Measurements from ENCODE around the gene GPATCH8.

DNA sequence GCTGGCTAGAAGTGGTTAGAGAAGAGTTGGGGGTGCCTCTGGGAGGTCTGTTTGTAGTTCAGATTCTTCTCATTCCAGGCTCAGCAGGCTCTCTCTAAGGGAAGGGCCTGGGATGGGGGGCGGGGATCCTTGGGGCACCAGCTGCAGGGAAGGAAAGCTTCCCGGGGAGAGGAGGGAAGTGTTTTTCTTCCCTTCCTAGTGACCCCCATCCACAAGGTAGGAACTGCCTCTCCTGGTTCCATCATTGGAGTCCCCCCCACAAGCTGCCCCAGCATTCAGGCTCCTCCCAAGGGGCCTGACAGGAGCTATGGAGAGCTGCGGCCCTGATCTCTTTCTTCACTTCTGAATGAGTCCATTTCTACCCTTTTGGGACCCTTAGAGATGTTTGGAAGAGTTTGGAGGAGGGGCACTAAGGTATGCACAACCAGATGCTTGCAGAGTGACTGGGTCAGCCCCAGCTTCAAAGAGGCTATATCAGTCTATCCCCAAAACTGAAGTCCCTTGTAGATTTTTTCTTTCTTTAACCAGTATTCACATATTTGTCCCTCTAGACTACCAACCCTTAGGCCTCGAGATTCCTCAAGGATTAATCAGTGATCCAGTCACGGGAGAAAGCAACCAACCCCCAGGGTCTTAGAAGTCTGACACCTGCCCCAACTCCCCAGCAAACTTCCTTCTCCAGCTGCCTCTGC lies 40.2 kb upstream of the GPATCH8 start:
- TF ChIP-seq MXI1 (conservative IDR thresholded peaks at IDR 0.05; ENCODE audit: poor library complexity, severe bottlenecking) (no peak), EZH2 (IDR thresholded peaks at IDR 0.05; ENCODE audit: borderline replicate concordance, insufficient read depth, low read length, poor library complexity, severe bottlenecking) (no peak), EP300 (conservative IDR thresholded peaks at IDR 0.05; ENCODE audit: poor library complexity, severe bottlenecking) (no peak), POLR2AphosphoS5 (IDR thresholded peaks at IDR 0.05) (no peak), RAD21 (conservative IDR thresholded peaks at IDR 0.05) (no peak), TAF1 (IDR thresholded peaks at IDR 0.05; ENCODE audit: low read depth) (no peak), SMC3 (conservative IDR thresholded peaks at IDR 0.05; ENCODE audit: poor library complexity) (no peak)
- TF ChIP-seq, protein P1, sequence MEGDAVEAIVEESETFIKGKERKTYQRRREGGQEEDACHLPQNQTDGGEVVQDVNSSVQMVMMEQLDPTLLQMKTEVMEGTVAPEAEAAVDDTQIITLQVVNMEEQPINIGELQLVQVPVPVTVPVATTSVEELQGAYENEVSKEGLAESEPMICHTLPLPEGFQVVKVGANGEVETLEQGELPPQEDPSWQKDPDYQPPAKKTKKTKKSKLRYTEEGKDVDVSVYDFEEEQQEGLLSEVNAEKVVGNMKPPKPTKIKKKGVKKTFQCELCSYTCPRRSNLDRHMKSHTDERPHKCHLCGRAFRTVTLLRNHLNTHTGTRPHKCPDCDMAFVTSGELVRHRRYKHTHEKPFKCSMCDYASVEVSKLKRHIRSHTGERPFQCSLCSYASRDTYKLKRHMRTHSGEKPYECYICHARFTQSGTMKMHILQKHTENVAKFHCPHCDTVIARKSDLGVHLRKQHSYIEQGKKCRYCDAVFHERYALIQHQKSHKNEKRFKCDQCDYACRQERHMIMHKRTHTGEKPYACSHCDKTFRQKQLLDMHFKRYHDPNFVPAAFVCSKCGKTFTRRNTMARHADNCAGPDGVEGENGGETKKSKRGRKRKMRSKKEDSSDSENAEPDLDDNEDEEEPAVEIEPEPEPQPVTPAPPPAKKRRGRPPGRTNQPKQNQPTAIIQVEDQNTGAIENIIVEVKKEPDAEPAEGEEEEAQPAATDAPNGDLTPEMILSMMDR (IDR thresholded peaks at IDR 0.05; ENCODE audit: poor library complexity, severe bottlenecking) = no peak
- TF ChIP-seq, protein P2, sequence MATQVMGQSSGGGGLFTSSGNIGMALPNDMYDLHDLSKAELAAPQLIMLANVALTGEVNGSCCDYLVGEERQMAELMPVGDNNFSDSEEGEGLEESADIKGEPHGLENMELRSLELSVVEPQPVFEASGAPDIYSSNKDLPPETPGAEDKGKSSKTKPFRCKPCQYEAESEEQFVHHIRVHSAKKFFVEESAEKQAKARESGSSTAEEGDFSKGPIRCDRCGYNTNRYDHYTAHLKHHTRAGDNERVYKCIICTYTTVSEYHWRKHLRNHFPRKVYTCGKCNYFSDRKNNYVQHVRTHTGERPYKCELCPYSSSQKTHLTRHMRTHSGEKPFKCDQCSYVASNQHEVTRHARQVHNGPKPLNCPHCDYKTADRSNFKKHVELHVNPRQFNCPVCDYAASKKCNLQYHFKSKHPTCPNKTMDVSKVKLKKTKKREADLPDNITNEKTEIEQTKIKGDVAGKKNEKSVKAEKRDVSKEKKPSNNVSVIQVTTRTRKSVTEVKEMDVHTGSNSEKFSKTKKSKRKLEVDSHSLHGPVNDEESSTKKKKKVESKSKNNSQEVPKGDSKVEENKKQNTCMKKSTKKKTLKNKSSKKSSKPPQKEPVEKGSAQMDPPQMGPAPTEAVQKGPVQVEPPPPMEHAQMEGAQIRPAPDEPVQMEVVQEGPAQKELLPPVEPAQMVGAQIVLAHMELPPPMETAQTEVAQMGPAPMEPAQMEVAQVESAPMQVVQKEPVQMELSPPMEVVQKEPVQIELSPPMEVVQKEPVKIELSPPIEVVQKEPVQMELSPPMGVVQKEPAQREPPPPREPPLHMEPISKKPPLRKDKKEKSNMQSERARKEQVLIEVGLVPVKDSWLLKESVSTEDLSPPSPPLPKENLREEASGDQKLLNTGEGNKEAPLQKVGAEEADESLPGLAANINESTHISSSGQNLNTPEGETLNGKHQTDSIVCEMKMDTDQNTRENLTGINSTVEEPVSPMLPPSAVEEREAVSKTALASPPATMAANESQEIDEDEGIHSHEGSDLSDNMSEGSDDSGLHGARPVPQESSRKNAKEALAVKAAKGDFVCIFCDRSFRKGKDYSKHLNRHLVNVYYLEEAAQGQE (IDR thresholded peaks at IDR 0.05; ENCODE audit: borderline replicate concordance) = no peak

Measured in neural cell (in vitro differentiated cells).